Ovary (tissue), 3 donors: Measurements from ENCODE around the gene ABCC1.

Experiments
- CTCF ChIP-seq, 3 donors: fragments of 450-650 bp in 2 of 3; fragments of 200-600 bp in 1 of 3; IDR thresholded peaks; one replicate each; pipeline versions ENCODE4 v1.5.1 to v1.8.0; 2016 to 2022; ENCODE audit warnings: antibody characterized with exemption in 3 of 3, mild to moderate bottlenecking in 1 of 3
- POLR2A ChIP-seq: fragments of 450-650 bp; IDR thresholded peaks from one replicate; pipeline ENCODE4 v1.6.1; 2017; ENCODE audit warnings: antibody characterized with exemption, mild to moderate bottlenecking, moderate library complexity
- donor health status: DM: no; HTN: no; CAD: no.

GRCh38 chr16:15911198-15911597 is 38.2 kb upstream of the ABCC1 start:
- no peak for TF ChIP-seq POLR2A
- no peak for TF ChIP-seq CTCF (IDR thresholded peaks at IDR 0.05)
